ENCODE measurements around the gene NPL.

DNA sequence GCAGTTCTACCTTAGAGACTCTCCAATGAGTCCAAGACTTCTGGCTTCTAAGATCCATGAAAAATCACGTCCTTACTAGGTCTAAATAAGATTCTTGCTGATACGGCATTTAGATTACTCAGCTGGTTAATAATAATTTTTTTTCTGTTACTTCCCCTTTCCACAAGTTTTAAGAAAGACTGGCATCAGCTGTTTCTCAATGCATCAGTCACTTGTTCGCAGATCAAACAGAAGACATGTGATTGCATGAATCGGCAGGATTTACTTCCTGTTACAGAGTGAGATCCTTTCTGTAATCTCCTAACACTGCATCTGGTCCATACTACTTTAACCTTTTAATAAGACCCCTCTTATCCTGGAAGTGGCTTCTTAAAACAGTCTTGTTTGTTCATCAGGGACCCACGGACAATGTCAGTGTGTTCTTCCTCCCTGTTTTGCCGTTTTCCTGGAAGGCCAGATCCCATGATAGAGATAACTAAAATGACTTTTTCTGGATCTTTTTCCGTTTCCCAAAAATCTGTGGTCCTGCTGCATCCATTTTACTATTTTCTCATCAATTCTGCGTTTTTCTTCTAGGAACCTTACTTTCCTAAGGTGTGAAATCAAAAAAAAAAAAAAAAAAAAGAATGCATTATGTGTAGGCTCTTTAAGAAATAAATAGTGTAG, 6.1 kb downstream of the NPL start:
- TF ChIP-seq, protein P1, sequence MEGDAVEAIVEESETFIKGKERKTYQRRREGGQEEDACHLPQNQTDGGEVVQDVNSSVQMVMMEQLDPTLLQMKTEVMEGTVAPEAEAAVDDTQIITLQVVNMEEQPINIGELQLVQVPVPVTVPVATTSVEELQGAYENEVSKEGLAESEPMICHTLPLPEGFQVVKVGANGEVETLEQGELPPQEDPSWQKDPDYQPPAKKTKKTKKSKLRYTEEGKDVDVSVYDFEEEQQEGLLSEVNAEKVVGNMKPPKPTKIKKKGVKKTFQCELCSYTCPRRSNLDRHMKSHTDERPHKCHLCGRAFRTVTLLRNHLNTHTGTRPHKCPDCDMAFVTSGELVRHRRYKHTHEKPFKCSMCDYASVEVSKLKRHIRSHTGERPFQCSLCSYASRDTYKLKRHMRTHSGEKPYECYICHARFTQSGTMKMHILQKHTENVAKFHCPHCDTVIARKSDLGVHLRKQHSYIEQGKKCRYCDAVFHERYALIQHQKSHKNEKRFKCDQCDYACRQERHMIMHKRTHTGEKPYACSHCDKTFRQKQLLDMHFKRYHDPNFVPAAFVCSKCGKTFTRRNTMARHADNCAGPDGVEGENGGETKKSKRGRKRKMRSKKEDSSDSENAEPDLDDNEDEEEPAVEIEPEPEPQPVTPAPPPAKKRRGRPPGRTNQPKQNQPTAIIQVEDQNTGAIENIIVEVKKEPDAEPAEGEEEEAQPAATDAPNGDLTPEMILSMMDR (IDR thresholded peaks at IDR 0.05 in 8 of 11, conservative IDR thresholded peaks at IDR 0.05 in 3 of 11), result no peak
- TF ChIP-seq POLR2A (IDR thresholded peaks at IDR 0.05), result no peak

All from spleen (tissue), 7 donors.